CD4-positive, alpha-beta T cell treated with Interleukin-10 for 1 hour (primary cell): Measurements from ENCODE around the gene EDA2R.
A peak's percentile ranks its signal among the peaks of the same experiment; 100 is the strongest.

Experiments used
- DNase-seq: peaks from one replicate; pipeline ENCODE4 v3.0.0-alpha.2; 2020

The EDA2R gene

GRCh38 chrX:66638591-66639500 is at the start of gene EDA2R:
Gene EDA2R, minus strand, starts transcription at chrX:66639078. Its CDS starts 23,058 bp downstream, at chrX:66616020.
- DNase-seq = peak; percentile 45

GRCh38 chrX:66684196-66684595 is 45.3 kb upstream of the EDA2R start:
- DNase-seq = no peak

- no peak for DNase-seq
Measured at GRCh38 chrX:66680451-66680850, 41.6 kb upstream of the EDA2R start.

- no peak for DNase-seq
Measured at GRCh38 chrX:66677430-66677829, 38.6 kb upstream of the EDA2R start.

GRCh38 chrX:66676990-66677389 is 38.1 kb upstream of the EDA2R start:
- DNase-seq = no peak

GRCh38 chrX:66676413-66676812 is 37.5 kb upstream of the EDA2R start:
- no peak for DNase-seq

GRCh38 chrX:66675541-66675940 is 36.7 kb upstream of the EDA2R start:
- no peak for DNase-seq

GRCh38 chrX:66674506-66674905 is 35.6 kb upstream of the EDA2R start:
- no peak for DNase-seq

GRCh38 chrX:66672106-66672505 is 33.2 kb upstream of the EDA2R start:
- no peak for DNase-seq

- DNase-seq = no peak
Measured at GRCh38 chrX:66654411-66654810, 15.5 kb upstream of the EDA2R start.

- no peak for DNase-seq
Measured at GRCh38 chrX:66635360-66635759, 3.5 kb downstream of the EDA2R start.

GRCh38 chrX:66634272-66634671 is 4.6 kb downstream of the EDA2R start:
- no peak for DNase-seq

GRCh38 chrX:66633541-66633940 is 5.3 kb downstream of the EDA2R start:
- DNase-seq = no peak

GRCh38 chrX:66632981-66633380 is 5.9 kb downstream of the EDA2R start:
- DNase-seq = no peak

- DNase-seq = no peak
Measured at GRCh38 chrX:66632473-66632872, 6.4 kb downstream of the EDA2R start.

GRCh38 chrX:66625525-66625924 is 13.4 kb downstream of the EDA2R start:
- DNase-seq = no peak

- no peak for DNase-seq
Measured at GRCh38 chrX:66622209-66622608, 16.7 kb downstream of the EDA2R start.

- no peak for DNase-seq
Measured at GRCh38 chrX:66616944-66617343, 21.9 kb downstream of the EDA2R start.

GRCh38 chrX:66602381-66602938 is 36.4 kb downstream of the EDA2R start:
- DNase-seq = no peak

- no peak for DNase-seq
Measured at GRCh38 chrX:66601522-66601921, 37.4 kb downstream of the EDA2R start.

- no peak for DNase-seq
Measured at GRCh38 chrX:66579219-66579618, 59.7 kb downstream of the EDA2R start.

GRCh38 chrX:66553973-66554372 is 84.9 kb downstream of the EDA2R start:
- no peak for DNase-seq

GRCh38 chrX:66547847-66548369 is 91.0 kb downstream of the EDA2R start:
- DNase-seq = no peak
